IMR-90 (cell line): ENCODE data around the gene ROBO1. TPM values are rescaled to one million over a fixed set of nuclear protein-coding genes. Genes with fewer than 3 reads are reported as not detected.

ENCODE experiments used
- ATAC-seq: fragments of 200-7000 bp; cut with Tn5 transposase; 2 replicates; pipeline ENCODE4 v1.9.1; 2020; ENCODE audit warnings: low read depth, mild to moderate bottlenecking, moderate library complexity
- BruUV-seq: library from RNA; stranded (reverse); fragments of 400-500 nt; replicated peaks from 2 replicates; lab custom pipeline; 2021; lab: Mats Ljungman, UMichigan
- CTCF ChIA-PET: fragments of 300-600 bp; formaldehyde crosslinking; extraction: SDS; loops from one replicate; lab custom pipeline; 2021; ENCODE audit warnings: antibody characterized with exemption; lab: Yijun Ruan, JAX
- POLR2A ChIA-PET: fragments of 300-600 bp; sonication (Branson Sonifier 250); formaldehyde crosslinking; loops from one replicate; lab custom pipeline; 2022; ENCODE audit warnings: antibody characterized with exemption; ENCODE audit not compliant: unreplicated experiment; lab: Charles Lee
- DNase-seq: peaks from one replicate; pipeline ENCODE4 v3.0.0; 2013
- H2AFZ ChIP-seq: replicated peaks from 2 replicates; pipeline ENCODE3; 2013; ENCODE audit warnings: low read length, mild to moderate bottlenecking; ENCODE audit not compliant: poor library complexity
- H2AK5ac ChIP-seq: 2 replicates; pipeline ENCODE4 v1.6.1; 2013; ENCODE audit warnings: low read depth, low read length, inconsistent platforms
- H2AK9ac ChIP-seq: replicated peaks from 2 replicates; pipeline ENCODE3; 2013; ENCODE audit warnings: mild to moderate bottlenecking, low read depth, low read length, moderate library complexity; ENCODE audit not compliant: poor library complexity
- H2BK120ac ChIP-seq: 2 replicates; pipeline ENCODE4 v1.6.1; 2013; ENCODE audit warnings: low read depth, low read length, inconsistent platforms
- H2BK15ac ChIP-seq: 3 replicates; pipeline ENCODE4 v1.6.1; 2013; ENCODE audit warnings: low read depth, low read length, inconsistent platforms
- H2BK20ac ChIP-seq: 2 replicates; pipeline ENCODE4 v1.6.1; 2013; ENCODE audit warnings: low read depth, mild to moderate bottlenecking, inconsistent platforms, low read length, moderate library complexity
- H2BK5ac ChIP-seq: 2 replicates; pipeline ENCODE4 v1.6.1; 2013; ENCODE audit warnings: mild to moderate bottlenecking, low read depth, low read length, inconsistent platforms; ENCODE audit not compliant: poor library complexity, severe bottlenecking
- H3K14ac ChIP-seq: replicated peaks from 2 replicates; pipeline ENCODE4 v1.6.1; 2013; ENCODE audit warnings: low read depth, low read length, inconsistent platforms
- H3K18ac ChIP-seq: 2 replicates; pipeline ENCODE4 v1.6.1; 2013; ENCODE audit warnings: low read depth, low read length, control low read depth
- H3K23ac ChIP-seq: 2 replicates; pipeline ENCODE4 v1.6.1; 2013; ENCODE audit warnings: low read depth, low read length, inconsistent platforms
- H3K27ac ChIP-seq: 2 replicates; pipeline ENCODE4 v1.5.1; 2013; ENCODE audit warnings: mild to moderate bottlenecking, control low read depth, low read length; ENCODE audit not compliant: insufficient read depth
- H3K27me3 ChIP-seq: 2 replicates; pipeline ENCODE4 v1.6.1; 2013; ENCODE audit warnings: low read length; ENCODE audit not compliant: control insufficient read depth, insufficient read depth
- H3K36me3 ChIP-seq: 2 replicates; pipeline ENCODE4 v1.6.1; 2013; ENCODE audit warnings: low read length, mixed read lengths; ENCODE audit not compliant: control insufficient read depth, insufficient read depth
- H3K4ac ChIP-seq: 2 replicates; pipeline ENCODE4 v1.6.1; 2013; ENCODE audit warnings: low read depth, low read length, inconsistent platforms
- H3K4me1 ChIP-seq: 2 replicates; pipeline ENCODE4 v1.6.1; 2013; ENCODE audit warnings: low read length, mixed read lengths; ENCODE audit not compliant: control insufficient read depth, insufficient read depth
- H3K4me2 ChIP-seq: 2 replicates; pipeline ENCODE4 v1.6.1; 2013; ENCODE audit warnings: low read depth, mild to moderate bottlenecking, control low read depth, low read length, moderate library complexity
- H3K4me3 ChIP-seq: 2 replicates; pipeline ENCODE4 v1.5.1; 2013; ENCODE audit warnings: low read depth, mild to moderate bottlenecking, control low read depth, low read length, moderate library complexity; ENCODE audit not compliant: insufficient read depth
- H3K56ac ChIP-seq: 2 replicates; pipeline ENCODE4 v1.6.1; 2013; ENCODE audit warnings: low read length, inconsistent platforms; ENCODE audit not compliant: insufficient read depth; ENCODE audit errors: extremely low read depth
- H3K79me1 ChIP-seq, 2 experiments: 2 replicates each; pipeline ENCODE4 v1.6.1; 2013; ENCODE audit warnings: low read length in 2 of 2, inconsistent platforms in 1 of 2, low read depth in 1 of 2
- H3K9ac ChIP-seq: 2 replicates; pipeline ENCODE4 v1.6.1; 2013; ENCODE audit warnings: low read depth, low read length, control low read depth
- H3K9me1 ChIP-seq: 2 replicates; pipeline ENCODE4 v1.6.1; 2013; ENCODE audit warnings: low read length, inconsistent platforms; ENCODE audit not compliant: insufficient read depth
- H3K9me3 ChIP-seq: 2 replicates; pipeline ENCODE4 v1.6.1; 2013; ENCODE audit warnings: low read length; ENCODE audit not compliant: control insufficient read depth, insufficient read depth
- H4K20me1 ChIP-seq: 2 replicates; pipeline ENCODE4 v1.6.1; 2013; ENCODE audit warnings: low read length, inconsistent platforms; ENCODE audit not compliant: insufficient read depth
- H4K5ac ChIP-seq: 2 replicates; pipeline ENCODE4 v1.6.1; 2013; ENCODE audit warnings: mild to moderate bottlenecking, low read depth, low read length, control low read depth
- H4K8ac ChIP-seq, 2 experiments: 2 replicates each; pipeline ENCODE4 v1.6.1; 2013; ENCODE audit warnings: low read depth in 2 of 2, low read length in 2 of 2, control low read depth in 1 of 2, inconsistent platforms in 1 of 2
- H4K91ac ChIP-seq: 2 replicates; pipeline ENCODE4 v1.6.1; 2013; ENCODE audit warnings: low read depth, low read length, inconsistent platforms; ENCODE audit not compliant: insufficient read depth
- BHLHE40 ChIP-seq: fragments of 150-350 bp; IDR thresholded peaks from 2 replicates; pipeline ENCODE4 v1.6.1; 2016; ENCODE audit warnings: mild to moderate bottlenecking, low read depth, low read length
- CEBPB ChIP-seq: IDR thresholded peaks from 2 replicates; pipeline ENCODE4 v1.6.1; 2012; ENCODE audit warnings: low read depth, low read length, improper control_type of control experiment
- CHD1 ChIP-seq: IDR thresholded peaks from 2 replicates; pipeline ENCODE4 v1.6.1; 2012; ENCODE audit warnings: low read depth, low read length, improper control_type of control experiment
- CTCF ChIP-seq: conservative IDR thresholded peaks from 2 replicates; pipeline ENCODE4 v1.5.1; 2012; ENCODE audit warnings: mild to moderate bottlenecking, low read depth, low read length, improper control_type of control experiment
- ELK1 ChIP-seq: fragments of 150-350 bp; IDR thresholded peaks from 2 replicates; pipeline ENCODE4 v1.6.1; 2016; ENCODE audit warnings: low read depth, mild to moderate bottlenecking, low read length, moderate library complexity, borderline replicate concordance
- FOS ChIP-seq: fragments of 150-350 bp; IDR thresholded peaks from 2 replicates; pipeline ENCODE4 v1.6.1; 2016; ENCODE audit warnings: low read depth, low read length
- MAFK ChIP-seq: IDR thresholded peaks from 2 replicates; pipeline ENCODE4 v1.6.1; 2012; ENCODE audit warnings: low read depth, low read length, improper control_type of control experiment
- MAZ ChIP-seq: IDR thresholded peaks from 2 replicates; pipeline ENCODE4 v1.6.1; 2012; ENCODE audit warnings: low read depth, mild to moderate bottlenecking, low read length, improper control_type of control experiment, moderate library complexity, borderline replicate concordance
- MXI1 ChIP-seq: IDR thresholded peaks from 2 replicates; pipeline ENCODE4 v1.6.1; 2012; ENCODE audit warnings: low read depth, mild to moderate bottlenecking, low read length, moderate library complexity, borderline replicate concordance
- NFE2L2 ChIP-seq: fragments of 150-350 bp; IDR thresholded peaks from 2 replicates; pipeline ENCODE4 v1.6.1; 2016; ENCODE audit warnings: low read depth, mild to moderate bottlenecking, low read length
- RAD21 ChIP-seq: IDR thresholded peaks from 2 replicates; pipeline ENCODE4 v1.6.1; 2012; ENCODE audit warnings: low read length, improper control_type of control experiment
- RCOR1 ChIP-seq: IDR thresholded peaks from 2 replicates; pipeline ENCODE4 v1.6.1; 2012; ENCODE audit warnings: mild to moderate bottlenecking, low read length, improper control_type of control experiment; ENCODE audit not compliant: insufficient replicate concordance
- RFX5 ChIP-seq: IDR thresholded peaks from 2 replicates; pipeline ENCODE4 v1.8.0; 2012; ENCODE audit warnings: low read depth, mild to moderate bottlenecking, low read length, moderate library complexity
- SMC3 ChIP-seq: fragments of 150-350 bp; IDR thresholded peaks from 2 replicates; pipeline ENCODE4 v1.6.1; 2016; ENCODE audit warnings: low read depth, mild to moderate bottlenecking, antibody characterized with exemption, low read length, moderate library complexity
- USF2 ChIP-seq: fragments of 150-350 bp; IDR thresholded peaks from 2 replicates; pipeline ENCODE4 v1.6.1; 2017; ENCODE audit warnings: mild to moderate bottlenecking, antibody characterized with exemption, low read length, low read depth
- WGBS, 2 experiments: methylation state at CpG; one replicate each; pipeline versions ENCODE4 v1.1.5 to v1.1.7; 2013; ENCODE audit warnings: missing lambda C conversion rate in 2 of 2; ENCODE audit not compliant: insufficient read length in 1 of 2; ENCODE audit errors: extremely low coverage in 2 of 2; 5-methylcytosine and 5-hydroxymethylcytosine counted together
- dilution Hi-C: fragments of 300-500 bp; cut with HindIII; formaldehyde crosslinking; loops from one replicate; pipeline ENCODE4 v1.14.3; 2018; ENCODE audit warnings: low sequenced_read_pairs; ENCODE audit not compliant: unreplicated experiment
- in situ Hi-C: fragments of 300-500 bp; cut with MboI; formaldehyde crosslinking; loops from 3 replicates; pipeline ENCODE4 v1.14.3; 2019; ENCODE audit warnings: low sequenced_read_pairs, inconsistent platforms, mixed read lengths
- intact Hi-C: fragments of 100-400 bp; cut with micrococcal nuclease; formaldehyde crosslinking; loops from 2 replicates; pipeline ENCODE4 v1.10.0; 2022
- polyA plus RNA-seq, 3 experiments: library from polyadenylated mRNA; depleted of rRNA; stranded (reverse); fragments of >200 nt; gene quantifications; 2 replicates each; pipeline ENCODE4 v1.2.3, GENCODE V29; 2012; ENCODE audit warnings: low replicate concordance in 1 of 3
- total RNA-seq: library from RNA; depleted of rRNA; stranded (reverse); fragments of >200 nt; gene quantifications from 2 replicates; pipeline ENCODE4 v1.2.3, GENCODE V29; 2012

The ROBO1 gene
- total and polyA plus RNA-seq, 2 of the 4 experiments (the other 2 are of a cell fraction), result 24.1 to 53.9 TPM

GRCh38 chr3:78804251-78805037 lies 963.4 kb downstream of the ROBO1 start:
- Histone ChIP-seq H3K23ac (no peak overlapping the region), H4K91ac (no peak overlapping the region), H3K27ac (no peak overlapping the region), H4K8ac (no peak overlapping the region), H2BK120ac (no peak overlapping the region), H3K4ac (no peak overlapping the region), H2BK20ac (no peak overlapping the region), H3K27me3 (no peaks in the 10 kb centered on the region), H3K4me2 (peak overlapping the region; percentile 67; the same call in 1 of the 2 replicates), H3K56ac (no peak overlapping the region), H3K14ac (no peak overlapping the region), H3K4me1 (peaks cover 3% of the 10 kb centered on the region; the same call in 1 of the 2 replicates), H2BK5ac (no peak overlapping the region), H2AK9ac (no peak overlapping the region), H3K9me3 (no peaks in the 10 kb centered on the region), H2BK15ac (no peak overlapping the region), H3K79me1 (peaks cover 8% of the 10 kb centered on the region in 2 experiments; a peak in 3 of 4 replicates), H2AK5ac (no peak overlapping the region), H2AFZ (no peak overlapping the region), H4K20me1 (no peaks in the 10 kb centered on the region), H3K9ac (no peak overlapping the region), H3K4me3 (no peak overlapping the region), H3K36me3 (no peaks in the 10 kb centered on the region), H3K18ac (no peak overlapping the region), H4K5ac (no peak overlapping the region), H3K9me1 (no peaks in the 10 kb centered on the region)
- peak; percentile 51; the same call in 1 of the 2 replicates for ATAC-seq
- dilution Hi-C loops (no loop called here), intact Hi-C loops (no loop called here), in situ Hi-C loops (no loop called here)
- DNase-seq, result peak; percentile 48
- CTCF ChIA-PET, result no interaction called here
- WGBS, 2 experiments, result no CpG with 5 or more reads among the region's 2 CpGs
- no TSS peak for BruUV-seq
- POLR2A ChIA-PET, result no interaction called here
- TF ChIP-seq CTCF, result no peak
- TF ChIP-seq BHLHE40, result no peak
- TF ChIP-seq ELK1, result no peak
- no peak for TF ChIP-seq NFE2L2
- TF ChIP-seq CHD1, result no peak
- TF ChIP-seq MXI1, result no peak
- TF ChIP-seq MAZ, result no peak
- no peak for TF ChIP-seq USF2
- no peak for TF ChIP-seq CEBPB
- TF ChIP-seq RAD21, result no peak
- no peak for TF ChIP-seq SMC3
- TF ChIP-seq RCOR1, result no peak
- TF ChIP-seq MAFK, result no peak
- TF ChIP-seq FOS, result no peak
- no peak for TF ChIP-seq RFX5
